ENCODE measurements around the gene SCAF11. TPM values are rescaled to one million over a fixed set of nuclear protein-coding genes. Genes with fewer than 3 reads are reported as not detected.

Gene SCAF11
- total RNA-seq, 1 donor from 2014 or later = 38.7 TPM

DNA sequence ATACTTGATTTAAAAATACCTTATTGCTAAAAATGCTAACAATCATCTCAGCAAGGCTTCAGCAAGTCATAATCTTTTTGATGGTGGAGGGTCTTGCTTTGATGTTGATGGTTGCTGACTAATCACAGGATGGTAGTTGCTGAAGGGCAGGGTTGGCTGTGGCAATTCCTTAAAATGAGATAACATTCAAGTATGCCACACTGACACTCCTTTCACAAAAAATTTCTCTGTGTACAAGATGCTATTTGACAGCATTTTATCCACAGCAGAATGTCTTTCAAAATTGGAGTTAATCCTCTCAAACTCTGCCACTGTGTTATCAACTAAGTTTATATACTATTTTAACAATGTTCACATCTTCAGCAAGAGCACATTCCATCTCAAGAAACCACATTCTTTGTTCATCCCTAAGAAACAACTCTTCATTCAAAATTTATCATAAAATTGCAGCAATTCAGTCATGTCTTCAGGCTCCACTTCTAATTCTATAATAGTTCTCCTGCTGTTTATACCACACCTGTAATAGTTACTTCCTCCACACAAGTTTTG lies 16.1 kb downstream of the SCAF11 start:
- Histone ChIP-seq H3K27me3 (ENCODE audit: control insufficient read depth, insufficient read depth, low read length) (no peaks in the 10 kb centered on the region), H3K4me3 (ENCODE audit: low read depth, low read length) (no peak overlapping the region), H3K36me3 (ENCODE audit: control insufficient read depth, insufficient read depth, low read length) (no peaks in the 10 kb centered on the region)
- FAIRE-seq (no peak), DNase-seq (ENCODE audit: low read depth) (no peak)
- TF ChIP-seq CTCF (IDR thresholded peaks at IDR 0.05; ENCODE audit: insufficient read depth, low read length, severe bottlenecking) = no peak

GRCh38 chr12:45973526-45973925 lies 16.8 kb downstream of the SCAF11 start:
- H3K4me3 ChIP-seq (ENCODE audit: low read depth, low read length) = no peak overlapping the region
- TF ChIP-seq CTCF (IDR thresholded peaks at IDR 0.05; ENCODE audit: insufficient read depth, low read length, severe bottlenecking) = no peak
- no peaks in the 10 kb centered on the region for H3K36me3 ChIP-seq (ENCODE audit: control insufficient read depth, insufficient read depth, low read length)
- no peak for DNase-seq (ENCODE audit: low read depth)
- no peak for FAIRE-seq
- H3K27me3 ChIP-seq (ENCODE audit: control insufficient read depth, insufficient read depth, low read length) = no peaks in the 10 kb centered on the region

GRCh38 chr12:45970391-45970790 lies 20.0 kb downstream of the SCAF11 start:
- no peak for TF ChIP-seq CTCF (IDR thresholded peaks at IDR 0.05; ENCODE audit: insufficient read depth, low read length, severe bottlenecking)
- FAIRE-seq = no peak

DNA sequence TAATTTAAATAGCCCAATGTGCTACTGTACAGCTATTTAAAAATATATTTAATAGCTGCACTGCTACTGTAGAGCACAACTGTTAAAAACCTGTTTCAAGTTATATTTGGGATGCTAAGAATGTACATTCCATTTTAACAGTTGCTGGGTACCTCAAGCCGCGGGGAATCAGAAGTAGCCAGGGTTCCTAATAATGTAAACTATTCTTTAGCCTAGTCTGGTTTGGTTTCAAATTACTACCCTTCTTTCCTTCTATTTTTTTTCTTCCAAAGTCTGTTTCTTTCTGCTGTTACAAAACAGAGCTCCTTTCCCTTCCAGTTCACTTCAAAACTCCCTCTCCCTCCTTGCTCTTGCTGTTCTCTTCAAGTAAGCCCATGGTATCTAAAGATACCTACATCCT lies 21.3 kb downstream of the SCAF11 start:
- TF ChIP-seq CTCF (IDR thresholded peaks at IDR 0.05; ENCODE audit: insufficient read depth, low read length, severe bottlenecking) = no peak
- H3K36me3 ChIP-seq (ENCODE audit: control insufficient read depth, insufficient read depth, low read length) = peaks cover 1% of the 10 kb centered on the region
- no peak for DNase-seq (ENCODE audit: low read depth)
- H3K4me3 ChIP-seq (ENCODE audit: low read depth, low read length) = no peak overlapping the region
- no peaks in the 10 kb centered on the region for H3K27me3 ChIP-seq (ENCODE audit: control insufficient read depth, insufficient read depth, low read length)
- no peak for FAIRE-seq

More at GRCh38 chr12:45970391-45970790, 20.0 kb downstream of the SCAF11 start:
- Histone ChIP-seq H3K27me3 (ENCODE audit: control insufficient read depth, insufficient read depth, low read length) (no peaks in the 10 kb centered on the region), H3K4me3 (ENCODE audit: low read depth, low read length) (no peak overlapping the region), H3K36me3 (ENCODE audit: control insufficient read depth, insufficient read depth, low read length) (no peaks in the 10 kb centered on the region)
- DNase-seq (ENCODE audit: low read depth) = no peak

- no peak for DNase-seq (ENCODE audit: low read depth)
- TF ChIP-seq CTCF (IDR thresholded peaks at IDR 0.05; ENCODE audit: insufficient read depth, low read length, severe bottlenecking) = no peak
- FAIRE-seq = no peak
Observed at GRCh38 chr12:45966486-45966885, 23.9 kb downstream of the SCAF11 start.

More at GRCh38 chr12:45966486-45966885, 23.9 kb downstream of the SCAF11 start:
- Histone ChIP-seq H3K36me3 (ENCODE audit: control insufficient read depth, insufficient read depth, low read length) (peaks cover 3% of the 10 kb centered on the region), H3K27me3 (ENCODE audit: control insufficient read depth, insufficient read depth, low read length) (no peaks in the 10 kb centered on the region), H3K4me3 (ENCODE audit: low read depth, low read length) (no peak overlapping the region)

Data from bronchial epithelial cell (primary cell).